HG02981 (cell line): Measurements from ENCODE around the gene MYO9A.

Source experiments
- ATAC-seq: cut with Tn5 transposase; IDR thresholded peaks from one replicate; pipeline ENCODE4 v1.9.1; 2021; ENCODE audit warnings: mild to moderate bottlenecking, moderate library complexity; ENCODE audit not compliant: unreplicated experiment

The MYO9A gene

DNA sequence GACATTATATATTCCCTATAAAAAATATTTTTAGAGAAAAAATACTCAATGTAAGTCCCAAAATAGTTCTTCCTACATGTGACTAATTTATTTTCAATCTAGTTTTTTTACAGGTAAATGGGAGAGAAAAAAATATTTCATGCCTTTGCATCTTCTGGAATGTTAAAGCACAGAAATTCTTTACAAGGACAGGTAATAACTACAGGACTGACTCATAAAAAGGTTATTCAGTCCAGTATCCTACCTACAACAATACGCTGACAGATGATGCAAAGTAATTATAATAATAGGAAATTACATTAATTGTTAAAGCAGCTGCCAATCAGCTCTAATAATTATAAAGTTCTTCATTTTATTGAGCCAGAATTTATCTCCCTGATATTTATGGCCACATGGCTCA lies 147.5 kb downstream of the MYO9A start:
- no peak for ATAC-seq

DNA sequence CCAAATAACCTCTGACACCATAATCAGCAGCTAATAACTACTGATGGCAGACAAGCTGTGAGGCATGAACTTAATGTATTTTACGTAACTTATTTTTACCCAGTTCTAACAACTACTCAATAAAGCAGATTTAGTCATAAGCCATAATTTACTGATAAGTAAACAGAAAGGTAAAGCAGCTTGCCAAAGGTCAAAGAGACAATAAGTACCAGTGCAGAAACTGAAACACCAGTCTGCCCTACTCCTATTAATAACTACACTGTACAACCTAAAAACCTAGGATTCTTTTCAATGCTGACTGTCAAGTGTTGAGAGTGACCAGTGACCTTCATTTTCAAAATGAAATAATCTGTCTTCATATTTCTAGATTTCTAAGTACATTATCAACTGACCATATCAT lies 155.4 kb downstream of the MYO9A start:
- no peak for ATAC-seq

DNA sequence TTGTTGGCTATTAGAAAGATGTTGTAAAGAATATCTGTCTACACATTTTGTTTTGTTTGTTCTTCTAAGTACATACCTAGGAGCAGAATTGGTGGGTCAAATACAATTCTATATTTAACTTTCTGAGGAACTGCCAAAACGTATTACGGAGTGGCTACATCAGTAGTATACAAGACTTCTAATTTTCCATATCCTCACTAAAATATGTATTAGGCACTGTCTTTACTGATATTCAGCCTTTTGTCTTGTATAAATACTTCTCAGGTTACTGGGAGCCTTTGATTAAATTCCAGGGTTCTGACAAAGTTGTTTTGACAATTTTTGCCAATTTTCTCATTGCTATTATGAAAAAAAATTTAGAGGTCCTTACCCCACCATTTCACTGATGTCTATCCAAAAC lies 160.9 kb downstream of the MYO9A start:
- ATAC-seq = no peak

DNA sequence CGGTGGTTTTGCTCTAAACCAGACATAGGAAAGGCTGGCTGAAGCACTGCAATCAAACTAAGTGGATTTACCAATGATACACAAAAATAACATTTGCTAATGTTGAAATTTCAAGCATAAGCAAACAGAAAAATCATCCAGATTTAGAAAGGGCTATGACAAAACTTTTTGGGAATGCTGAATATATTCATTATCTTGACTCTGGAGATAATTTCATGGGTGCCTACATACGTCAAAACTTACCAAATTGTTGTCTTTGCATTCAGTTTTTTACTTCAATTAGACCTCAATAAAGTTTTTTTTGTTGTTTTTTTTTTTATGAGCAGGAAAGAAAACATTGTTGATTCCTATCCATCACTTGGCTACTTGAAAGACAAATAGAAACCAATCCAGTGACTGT lies 166.8 kb downstream of the MYO9A start:
- ATAC-seq = no peak

DNA sequence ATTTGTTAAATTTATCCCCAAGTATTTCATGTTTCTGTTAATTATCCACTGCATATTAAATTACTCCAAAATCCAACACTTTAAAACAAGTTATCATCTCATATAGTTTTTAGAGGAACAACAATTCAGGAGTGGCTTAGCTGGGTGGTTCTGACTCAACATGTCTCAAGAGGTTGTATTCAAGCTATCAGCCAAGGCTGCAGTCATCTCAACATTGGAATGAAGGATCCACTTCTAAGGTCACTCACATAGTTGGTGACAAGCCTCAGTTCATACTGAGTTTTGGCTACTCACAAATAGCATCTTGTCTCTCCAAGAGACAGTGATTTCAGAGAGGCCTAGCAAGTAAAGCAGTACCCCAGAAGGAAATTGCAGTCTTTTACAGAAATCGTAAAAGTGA lies 172.9 kb downstream of the MYO9A start:
- ATAC-seq = no peak

DNA sequence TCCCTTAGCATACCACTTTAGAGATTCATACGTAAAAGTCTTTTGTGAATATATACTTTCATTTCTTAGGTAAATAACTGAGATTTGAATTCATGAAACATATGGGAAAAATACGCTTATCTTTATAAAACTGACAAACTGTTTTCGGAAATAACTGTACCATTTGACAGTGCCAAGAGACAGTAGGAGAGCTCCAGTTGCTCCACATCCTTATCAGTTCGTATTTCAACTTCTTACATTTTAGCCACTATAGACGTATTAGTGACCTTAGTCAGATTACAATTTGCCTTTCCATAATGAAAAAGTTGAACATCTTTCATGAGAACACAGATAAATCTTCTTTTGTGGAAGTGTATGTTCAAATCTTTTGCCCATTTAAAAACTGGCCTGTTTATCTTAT lies 174.1 kb downstream of the MYO9A start:
- ATAC-seq = no peak

DNA sequence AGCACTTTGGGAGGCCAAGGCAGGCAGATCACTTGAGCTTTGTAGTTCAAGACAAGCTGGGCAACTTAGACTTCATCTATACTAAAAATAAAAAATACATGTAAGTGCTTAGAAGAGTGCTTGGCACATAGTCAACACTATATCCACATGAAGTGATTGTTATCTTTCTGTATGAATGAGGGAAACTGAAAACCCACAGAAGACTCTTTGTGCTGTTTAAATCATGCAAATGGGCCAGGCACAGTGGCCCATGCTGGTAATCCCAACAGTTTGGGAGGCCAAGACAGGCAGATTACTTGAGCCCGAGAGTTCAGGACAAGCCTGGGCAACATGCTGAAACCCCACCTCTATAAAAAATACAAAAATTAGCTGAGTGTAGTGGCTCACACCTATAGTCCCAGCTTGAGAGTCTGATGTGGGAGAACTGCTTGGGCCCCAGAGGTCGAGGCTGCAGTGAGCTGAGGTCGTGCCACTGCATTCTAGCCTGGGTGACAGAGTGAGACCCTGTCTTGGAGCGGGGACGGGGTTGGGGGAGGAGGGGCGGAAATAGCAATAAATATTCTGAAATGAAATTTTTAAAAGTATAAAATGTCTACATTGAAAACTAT lies 177.9 kb downstream of the MYO9A start:
- ATAC-seq = no peak

DNA sequence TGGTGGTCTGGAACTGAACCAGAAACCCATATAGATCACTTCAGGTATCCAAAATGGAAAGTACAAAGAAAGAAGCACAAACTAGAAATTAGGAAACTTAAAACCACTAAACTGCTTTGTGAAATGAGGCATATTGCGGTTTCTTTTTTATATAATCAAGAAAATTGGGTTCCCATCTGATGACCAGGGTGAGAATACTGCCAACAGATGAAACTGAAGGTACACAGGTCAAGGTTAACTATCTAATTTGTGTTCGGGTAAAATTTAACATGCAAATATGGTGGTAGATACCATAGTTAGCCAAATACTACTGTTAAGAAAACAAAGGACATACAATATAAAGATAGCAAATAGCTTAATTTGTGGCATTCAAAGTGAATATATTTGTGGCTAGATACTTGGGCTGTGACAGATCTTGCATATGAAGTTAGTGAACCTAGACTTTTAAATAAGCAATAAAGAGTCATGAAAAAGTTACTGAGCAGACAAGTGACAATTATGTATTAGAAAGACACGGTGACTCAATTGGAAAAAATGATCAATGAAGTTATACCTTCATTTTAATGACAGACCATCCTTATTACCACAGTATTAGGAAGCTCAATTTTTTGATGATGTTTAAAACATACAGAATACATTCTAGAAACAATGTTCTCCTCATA lies 180.2 kb downstream of the MYO9A start:
- no peak for ATAC-seq

DNA sequence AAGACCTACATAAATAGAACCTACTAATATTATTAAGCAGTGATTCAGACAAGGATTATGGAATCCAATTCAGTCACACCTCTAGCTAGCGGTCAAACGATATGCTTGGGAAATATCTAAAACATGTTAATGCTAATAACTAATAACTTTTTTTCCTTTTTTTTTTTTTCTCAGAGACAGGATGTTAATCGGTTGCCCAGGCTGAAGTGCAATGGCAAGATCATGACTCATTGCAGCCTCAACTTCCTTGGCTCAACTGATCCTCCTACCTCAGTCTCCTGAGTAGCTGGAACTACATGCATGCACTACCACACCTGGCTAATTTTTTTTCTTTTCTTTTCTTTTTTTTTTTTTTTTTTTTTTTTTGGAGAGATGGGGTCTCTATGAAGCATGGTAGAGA lies 183.5 kb downstream of the MYO9A start:
- no peak for ATAC-seq

DNA sequence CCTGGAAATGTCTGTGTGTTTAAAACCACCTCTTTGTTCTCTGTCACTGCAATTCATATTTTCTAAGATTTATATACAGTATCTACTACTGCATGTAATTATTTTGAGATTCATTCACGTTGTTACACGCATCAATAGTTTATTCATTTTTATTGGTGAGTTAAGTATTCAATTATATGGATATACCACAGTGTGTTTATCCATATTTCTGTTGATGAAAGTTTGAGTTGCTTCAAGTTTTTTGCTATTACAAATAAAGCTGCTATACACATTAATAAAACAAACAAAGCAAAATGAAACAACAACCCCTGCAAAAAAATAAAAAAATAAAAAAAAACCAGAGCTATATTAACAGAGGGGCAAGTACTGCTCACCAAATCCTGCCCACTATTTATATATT lies 185.3 kb downstream of the MYO9A start:
- no peak for ATAC-seq

DNA sequence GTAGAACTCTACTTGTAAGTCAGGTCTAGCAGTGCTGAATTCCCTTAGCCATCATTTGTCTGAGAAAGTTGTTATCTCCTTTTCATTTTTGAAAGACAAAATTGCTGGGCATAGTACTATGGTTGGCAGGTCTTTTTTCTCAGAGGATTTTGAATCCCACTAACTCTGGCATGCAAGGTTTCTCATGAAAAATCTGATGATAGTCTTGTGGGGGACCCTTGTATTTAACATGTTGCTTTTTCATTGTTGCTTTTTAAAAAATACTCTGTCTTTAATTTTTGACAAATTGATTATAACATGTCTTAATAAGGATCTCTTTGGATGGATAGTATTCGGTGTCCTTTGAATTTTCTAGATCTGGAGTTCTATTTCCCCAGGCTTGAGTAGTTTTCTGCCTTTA lies 186.7 kb downstream of the MYO9A start:
- no peak for ATAC-seq

DNA sequence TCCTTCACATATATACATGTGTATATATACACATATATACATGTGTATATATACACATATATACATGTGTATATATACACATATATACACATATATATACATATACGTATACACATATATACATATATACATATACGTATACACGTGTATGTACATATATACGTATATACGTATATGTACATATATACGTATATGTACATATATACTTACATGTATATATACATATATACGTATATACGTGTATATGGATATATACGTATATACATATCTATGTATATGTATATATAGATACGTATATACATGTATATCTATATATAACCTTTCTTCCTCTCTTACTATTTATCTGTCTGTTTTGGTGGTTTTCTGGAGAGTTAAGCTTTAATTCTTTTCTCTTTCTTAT lies 192.8 kb downstream of the MYO9A start:
- no peak for ATAC-seq

DNA sequence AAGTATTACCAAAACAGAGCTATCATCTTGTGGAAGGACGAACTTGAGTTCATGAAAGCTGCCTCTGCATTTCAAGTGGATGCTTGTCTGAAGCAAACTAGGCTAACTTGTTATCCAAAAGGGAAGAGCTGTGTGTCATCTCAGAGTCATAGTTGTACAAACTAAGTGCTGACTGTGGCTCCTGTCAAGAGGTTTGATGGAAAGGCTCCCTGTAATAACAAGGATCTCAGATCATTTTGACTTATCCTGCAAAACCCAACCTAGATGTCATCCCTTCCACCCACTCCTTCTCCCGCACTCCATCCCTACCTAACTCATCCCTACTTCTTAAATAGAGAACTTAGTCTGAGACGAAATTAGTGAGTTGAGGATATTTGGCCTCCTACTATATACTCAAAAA lies 196.8 kb downstream of the MYO9A start:
- ATAC-seq = no peak

DNA sequence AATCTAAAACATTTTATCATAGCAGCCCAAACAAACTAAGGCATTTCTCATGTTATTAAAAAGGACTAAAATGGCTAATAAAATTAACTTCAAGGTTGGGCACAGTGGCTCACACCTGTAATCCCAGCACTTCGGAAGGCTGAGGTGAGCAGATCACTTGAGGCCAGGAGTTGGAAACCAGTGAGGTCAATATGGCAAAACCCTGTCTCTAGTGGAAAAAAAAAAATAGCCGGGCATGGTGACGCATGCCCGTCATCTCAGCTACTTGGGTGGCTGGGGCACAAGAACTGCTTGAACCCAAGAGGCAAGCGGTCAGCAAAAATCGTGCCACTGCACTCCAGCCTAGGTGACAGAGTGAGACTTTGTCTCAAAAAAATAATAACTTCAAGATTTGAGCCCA lies 197.4 kb downstream of the MYO9A start:
- ATAC-seq = no peak

DNA sequence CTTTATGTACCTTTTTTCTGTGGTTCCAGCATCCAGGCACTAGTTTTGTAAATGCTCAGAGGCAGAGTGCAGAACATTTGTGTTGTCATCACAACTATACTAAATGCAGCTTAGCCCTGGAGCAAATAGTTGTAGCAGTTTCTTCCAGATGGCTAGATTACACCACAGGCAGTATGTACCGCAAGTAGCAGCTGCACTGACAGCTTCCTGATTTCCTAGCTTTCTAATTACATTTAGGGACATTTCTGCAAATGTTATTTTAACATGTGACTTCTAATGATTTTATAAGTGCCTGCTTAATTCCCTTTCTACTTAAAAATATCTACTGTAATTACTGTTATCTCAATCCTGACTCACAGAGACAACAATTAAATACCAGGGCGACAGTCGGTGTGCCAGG lies 201.1 kb downstream of the MYO9A start:
- no peak for ATAC-seq

DNA sequence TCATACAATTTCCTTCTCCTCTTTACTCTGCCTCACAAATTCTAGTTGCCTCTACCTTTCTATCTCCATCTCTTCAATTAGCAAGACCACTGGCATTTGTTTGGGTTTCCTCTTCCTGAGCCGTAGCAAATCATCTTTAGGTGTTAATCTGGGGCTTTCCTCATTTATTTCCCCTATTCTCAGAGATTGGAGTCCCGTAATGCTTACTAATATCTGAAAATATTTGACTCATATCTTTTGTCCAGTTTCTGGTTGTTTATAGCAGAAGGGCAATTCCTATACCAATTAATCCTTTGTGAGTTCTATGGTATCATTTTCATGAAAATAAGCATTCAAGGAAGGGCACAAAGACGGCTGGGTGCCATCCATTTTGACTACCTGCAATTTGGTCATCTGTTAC lies 203.9 kb downstream of the MYO9A start:
- peak; percentile 61 for ATAC-seq

DNA sequence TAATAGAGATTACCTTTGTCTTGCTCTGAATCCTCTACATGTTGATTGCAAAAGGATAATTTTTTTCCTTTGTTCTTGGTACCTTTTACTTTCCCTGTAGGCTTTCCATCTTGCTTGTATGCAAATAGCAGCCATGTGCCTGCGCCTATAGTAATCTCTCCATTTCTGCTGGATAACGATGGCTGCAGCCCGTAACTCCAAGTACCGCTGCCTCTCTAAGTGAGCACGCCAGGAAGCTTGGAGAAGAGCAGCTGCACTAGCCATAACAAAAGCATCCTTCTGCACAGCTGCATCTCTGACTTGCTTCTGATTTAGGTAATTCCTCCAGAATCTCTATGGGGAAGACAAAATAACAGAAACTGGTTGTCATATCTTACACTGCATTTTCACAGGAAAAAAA lies 218.3 kb downstream of the MYO9A start:
- ATAC-seq = no peak

DNA sequence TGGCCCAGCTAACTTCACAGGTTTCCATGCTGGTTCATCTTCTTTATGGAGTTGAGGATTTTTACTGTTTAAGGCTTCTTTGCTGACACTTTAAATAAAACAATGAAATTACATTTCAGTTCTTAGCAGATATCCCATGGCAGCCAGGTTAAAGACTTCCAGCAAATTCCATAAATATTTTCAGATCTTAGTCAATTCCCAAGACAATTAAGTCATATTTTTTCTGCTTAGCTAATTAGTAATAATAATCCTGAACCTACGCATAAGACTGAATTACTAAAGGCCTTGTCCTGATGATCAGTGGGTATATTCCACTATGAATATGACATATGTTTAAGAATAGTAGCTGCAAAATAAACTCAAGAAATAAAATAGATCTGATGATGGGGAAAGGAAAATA lies 224.3 kb downstream of the MYO9A start:
- ATAC-seq = no peak

DNA sequence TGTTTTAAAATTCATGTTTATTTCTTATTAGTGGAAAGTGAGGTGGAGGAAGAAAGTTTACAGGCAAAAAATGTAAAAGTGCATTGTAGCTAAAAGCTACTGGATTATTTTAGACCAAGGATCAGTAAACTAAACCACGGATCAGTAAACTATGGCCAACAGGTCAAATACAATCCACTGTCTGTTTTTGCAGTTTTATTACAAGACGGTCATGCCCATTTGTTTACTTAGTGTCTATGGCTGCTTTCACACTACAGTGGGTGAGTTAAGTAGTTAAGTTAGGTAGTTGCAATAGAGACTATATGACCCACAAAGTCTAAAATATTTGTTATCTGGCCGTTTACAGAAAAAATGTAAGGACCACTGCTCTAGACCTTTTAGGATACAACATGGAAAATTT lies 225.6 kb downstream of the MYO9A start:
- no peak for ATAC-seq

DNA sequence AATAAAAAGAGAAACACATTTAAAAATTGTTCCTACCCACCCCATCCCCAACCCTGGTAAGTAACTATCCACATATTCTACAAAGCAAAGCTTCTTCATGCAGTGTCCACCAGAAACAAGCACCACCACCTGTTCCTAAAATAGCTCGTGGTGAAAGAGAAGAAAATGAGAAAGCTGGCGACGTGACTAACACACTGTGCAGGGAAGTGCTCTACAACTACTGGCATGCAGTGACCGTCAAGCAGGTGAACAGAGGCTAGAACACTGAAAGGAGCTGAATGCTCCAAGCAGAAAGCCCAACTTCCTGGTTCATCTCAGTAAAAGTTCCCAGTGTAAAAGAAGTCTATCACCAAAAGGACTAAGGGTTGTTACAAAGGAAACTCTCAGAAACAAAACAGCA lies 226.9 kb downstream of the MYO9A start:
- no peak for ATAC-seq

DNA sequence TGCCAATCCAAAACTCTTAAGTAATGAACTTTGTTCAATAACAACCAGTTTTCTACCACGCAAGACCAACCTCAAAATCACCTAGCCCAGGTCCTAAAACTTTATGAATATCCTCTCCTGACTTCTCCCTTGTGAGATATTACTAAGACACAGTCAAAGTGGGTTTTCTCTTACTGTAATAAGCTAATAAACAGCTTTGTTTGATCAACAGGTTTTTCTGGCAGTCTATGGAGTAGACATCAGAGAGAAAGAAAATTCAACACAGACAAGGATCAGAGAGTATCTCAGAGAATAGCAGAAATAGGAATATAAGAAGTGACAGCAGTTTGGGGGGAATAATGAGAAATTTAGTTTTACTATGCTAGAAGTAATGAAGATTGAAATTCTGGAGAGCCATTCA lies 228.0 kb downstream of the MYO9A start:
- no peak for ATAC-seq

DNA sequence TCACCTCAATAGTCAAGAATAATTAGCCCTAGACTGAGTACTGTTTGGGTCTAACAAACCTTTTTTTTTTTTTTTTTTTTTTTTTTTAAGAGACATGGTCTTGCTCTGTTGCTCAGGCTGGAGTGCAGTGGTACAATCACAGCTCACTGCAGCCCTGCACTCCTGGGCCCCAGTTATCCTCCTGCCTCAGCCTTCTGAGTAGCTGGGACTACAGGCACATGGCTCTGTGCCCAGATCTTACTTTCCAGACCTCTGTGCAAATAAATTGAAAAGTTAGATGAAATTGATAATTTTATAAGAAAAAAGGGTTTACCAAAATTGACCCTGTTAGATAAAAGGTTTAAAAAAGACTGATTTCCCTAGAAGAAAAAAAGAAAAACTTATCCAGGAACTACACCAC lies 228.6 kb downstream of the MYO9A start:
- ATAC-seq = no peak

DNA sequence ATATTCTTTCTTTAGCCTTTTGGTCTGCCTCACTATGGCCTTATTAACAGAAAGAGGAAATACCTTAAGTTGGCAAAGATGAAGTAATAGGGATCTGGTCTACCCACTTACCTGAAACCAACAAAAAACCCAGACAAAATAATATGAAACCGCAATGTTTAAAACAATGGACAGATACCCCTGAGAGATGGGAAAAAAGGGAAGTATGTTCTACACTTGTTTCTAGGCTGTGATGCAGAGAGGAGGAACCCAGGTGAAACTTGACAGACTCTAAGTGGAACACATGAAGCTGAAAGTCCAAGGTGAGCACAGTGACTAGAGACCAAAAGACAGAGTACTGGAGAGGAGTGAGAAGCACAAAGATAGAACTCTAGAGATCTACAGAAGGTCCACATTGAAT lies 229.2 kb downstream of the MYO9A start:
- no peak for ATAC-seq
